GM19395 (cell line): ENCODE data around the gene PARVA.

Source experiments
- ATAC-seq: cut with Tn5 transposase; IDR thresholded peaks from one replicate; pipeline ENCODE4 v1.9.1; 2021; ENCODE audit warnings: mild to moderate bottlenecking, moderate library complexity; ENCODE audit not compliant: unreplicated experiment

The PARVA gene

DNA sequence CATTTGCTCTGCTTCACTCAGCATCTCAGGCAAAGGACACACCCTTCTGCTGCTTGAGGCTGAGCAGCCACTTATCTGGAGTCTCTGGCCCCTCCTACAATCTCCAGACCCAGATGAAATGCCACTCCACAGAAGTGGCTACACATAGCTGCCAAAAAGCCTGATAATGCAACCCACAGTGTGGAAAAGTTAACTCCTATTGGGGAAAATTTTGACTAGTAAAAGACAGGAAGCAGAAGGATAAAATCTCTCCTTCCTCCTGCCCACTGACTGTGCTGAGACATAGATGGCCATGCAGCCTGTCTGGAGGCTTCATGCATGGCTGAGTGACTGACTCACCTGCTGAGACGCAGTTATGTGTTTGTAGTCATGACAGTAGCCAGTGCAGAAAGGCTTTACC, 204.6 kb downstream of the PARVA start:
- no peak for ATAC-seq
